ENCODE data around the gene LILRB5. TPM values are rescaled to one million over a fixed set of nuclear protein-coding genes. Genes with fewer than 3 reads are reported as not detected.
A peak's percentile ranks its signal among the peaks of the same experiment; 100 is the strongest.
"Not testable (repeated sequence)": the region's sequence is repeated elsewhere in the genome, so short reads cannot be mapped to it uniquely, and the experiment has no call there.

LILRB5 gene
- total and polyA plus RNA-seq, 2 donors from 2014 or later, result 1.1 to 5.9 TPM

DNA sequence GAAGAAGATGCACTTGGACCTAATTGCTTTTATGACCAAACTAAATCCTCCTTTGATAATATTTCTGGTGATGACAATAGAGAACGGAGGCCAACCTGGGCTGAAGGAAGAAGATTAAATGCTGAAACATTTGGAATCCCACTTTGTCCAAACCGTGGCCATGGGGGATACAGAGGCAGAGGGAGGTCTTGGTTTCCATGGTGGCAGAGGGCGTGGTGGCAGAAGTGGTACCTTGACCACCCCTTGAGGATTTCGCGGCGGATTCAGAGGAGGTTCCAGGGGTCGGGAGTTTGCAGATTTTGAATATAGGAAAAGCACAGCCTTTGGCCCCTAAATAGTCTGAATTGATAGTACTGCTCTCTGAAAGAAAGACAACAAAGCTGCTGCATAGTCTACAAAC, 27.0 kb downstream of the LILRB5 start:
- Histone ChIP-seq H3K4me3 (ENCODE audit: low read length in 3 of 3) (no peak overlapping the region), H3K36me3 (ENCODE audit: control insufficient read depth in 2 of 3, insufficient read depth in 3 of 3, low read length in 3 of 3) (no peaks in the 10 kb centered on the region), H3K9ac (ENCODE audit: low read length in 3 of 3) (no peak overlapping the region), H3K27ac (ENCODE audit: low read depth in 2 of 2, low read length in 2 of 2) (no peak overlapping the region), H3K4me1 (ENCODE audit: control insufficient read depth in 2 of 3, insufficient read depth in 2 of 3, low read depth in 1 of 3, low read length in 3 of 3) (no peaks in the 10 kb centered on the region), H3K9me3 (ENCODE audit: control insufficient read depth in 2 of 3, insufficient read depth in 1 of 3, low read length in 3 of 3) (no peaks in the 10 kb centered on the region), H3K27me3 (ENCODE audit: control insufficient read depth, insufficient read depth, low read length) (no peaks in the 10 kb centered on the region)
- DNase-seq (no peak), FAIRE-seq (no peak)
- intact Hi-C loops (cut with DNase I), result loop anchor here (10.0 kb wide), 1 partner anchor 55 kb away; the partner anchor contains the start of gene TMC4
- TF ChIP-seq, protein P1, sequence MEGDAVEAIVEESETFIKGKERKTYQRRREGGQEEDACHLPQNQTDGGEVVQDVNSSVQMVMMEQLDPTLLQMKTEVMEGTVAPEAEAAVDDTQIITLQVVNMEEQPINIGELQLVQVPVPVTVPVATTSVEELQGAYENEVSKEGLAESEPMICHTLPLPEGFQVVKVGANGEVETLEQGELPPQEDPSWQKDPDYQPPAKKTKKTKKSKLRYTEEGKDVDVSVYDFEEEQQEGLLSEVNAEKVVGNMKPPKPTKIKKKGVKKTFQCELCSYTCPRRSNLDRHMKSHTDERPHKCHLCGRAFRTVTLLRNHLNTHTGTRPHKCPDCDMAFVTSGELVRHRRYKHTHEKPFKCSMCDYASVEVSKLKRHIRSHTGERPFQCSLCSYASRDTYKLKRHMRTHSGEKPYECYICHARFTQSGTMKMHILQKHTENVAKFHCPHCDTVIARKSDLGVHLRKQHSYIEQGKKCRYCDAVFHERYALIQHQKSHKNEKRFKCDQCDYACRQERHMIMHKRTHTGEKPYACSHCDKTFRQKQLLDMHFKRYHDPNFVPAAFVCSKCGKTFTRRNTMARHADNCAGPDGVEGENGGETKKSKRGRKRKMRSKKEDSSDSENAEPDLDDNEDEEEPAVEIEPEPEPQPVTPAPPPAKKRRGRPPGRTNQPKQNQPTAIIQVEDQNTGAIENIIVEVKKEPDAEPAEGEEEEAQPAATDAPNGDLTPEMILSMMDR (IDR thresholded peaks at IDR 0.05; ENCODE audit: borderline replicate concordance, extremely low read depth, insufficient read depth), result no peak

DNA sequence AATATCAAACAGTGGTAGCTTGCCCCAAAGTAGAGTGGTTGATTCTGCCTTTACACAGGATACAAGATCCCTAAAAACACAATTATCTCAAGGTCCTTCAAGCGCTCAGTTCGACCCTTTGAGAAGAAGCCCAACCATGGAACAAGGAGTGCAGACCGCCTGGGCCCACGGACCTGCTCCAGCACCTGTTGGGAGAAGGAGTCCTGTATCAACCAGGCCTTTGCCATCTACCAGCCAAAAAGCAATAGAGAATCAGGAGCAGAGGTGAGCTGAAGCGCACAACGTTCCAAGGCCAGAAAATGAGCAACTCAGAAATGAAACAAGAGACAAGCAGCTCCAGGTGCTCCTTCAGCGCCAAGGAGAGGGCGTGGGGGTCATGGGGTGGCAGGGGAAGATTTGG, 27.9 kb downstream of the LILRB5 start:
- H3K27ac ChIP-seq (ENCODE audit: low read depth in 2 of 2, low read length in 2 of 2), result no peak overlapping the region
- H3K9me3 ChIP-seq (ENCODE audit: control insufficient read depth in 2 of 3, insufficient read depth in 1 of 3, low read length in 3 of 3), result no peaks in the 10 kb centered on the region
- H3K27me3 ChIP-seq (ENCODE audit: control insufficient read depth, insufficient read depth, low read length), result no peaks in the 10 kb centered on the region
- TF ChIP-seq, protein P1 (IDR thresholded peaks at IDR 0.05; ENCODE audit: borderline replicate concordance, extremely low read depth, insufficient read depth), result no peak
- no peak overlapping the region for H3K9ac ChIP-seq (ENCODE audit: low read length in 3 of 3)
- no peaks in the 10 kb centered on the region for H3K36me3 ChIP-seq (ENCODE audit: control insufficient read depth in 2 of 3, insufficient read depth in 3 of 3, low read length in 3 of 3)
- H3K4me3 ChIP-seq (ENCODE audit: low read length in 3 of 3), result no peak overlapping the region
- intact Hi-C loops (cut with DNase I), result no loop called here
- no peaks in the 10 kb centered on the region for H3K4me1 ChIP-seq (ENCODE audit: control insufficient read depth in 2 of 3, insufficient read depth in 2 of 3, low read depth in 1 of 3, low read length in 3 of 3)
- FAIRE-seq (no peak), DNase-seq (no peak)

DNA sequence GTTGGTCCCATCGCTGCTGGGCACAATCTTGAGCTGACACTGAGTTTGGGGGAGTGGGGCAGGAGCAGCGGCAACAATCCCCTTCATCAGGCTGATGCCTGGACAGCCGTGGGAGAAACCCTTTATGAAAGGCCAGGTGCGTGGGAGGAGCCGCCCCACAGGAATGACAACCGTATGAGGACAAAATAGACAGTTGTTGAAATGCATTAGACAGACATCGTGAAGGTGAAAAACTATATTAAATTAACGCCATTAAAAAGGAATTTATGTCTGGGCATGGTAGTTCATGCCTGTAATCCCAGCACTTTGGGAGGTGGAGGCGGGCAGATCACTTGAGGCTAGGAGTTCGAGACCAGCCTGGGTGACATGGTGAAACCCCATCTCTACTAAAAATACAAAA, 32.5 kb downstream of the LILRB5 start:
- H3K4me1 ChIP-seq (ENCODE audit: control insufficient read depth in 2 of 3, insufficient read depth in 2 of 3, low read depth in 1 of 3, low read length in 3 of 3); FAIRE-seq; DNase-seq; H3K36me3 ChIP-seq (ENCODE audit: control insufficient read depth in 2 of 3, insufficient read depth in 3 of 3, low read length in 3 of 3); H3K27me3 ChIP-seq (ENCODE audit: control insufficient read depth, insufficient read depth, low read length); H3K4me3 ChIP-seq (ENCODE audit: low read length in 3 of 3); H3K9me3 ChIP-seq (ENCODE audit: control insufficient read depth in 2 of 3, insufficient read depth in 1 of 3, low read length in 3 of 3); H3K9ac ChIP-seq (ENCODE audit: low read length in 3 of 3); H3K27ac ChIP-seq (ENCODE audit: low read depth in 2 of 2, low read length in 2 of 2); intact Hi-C loops (cut with DNase I): not testable (repeated sequence)

DNA sequence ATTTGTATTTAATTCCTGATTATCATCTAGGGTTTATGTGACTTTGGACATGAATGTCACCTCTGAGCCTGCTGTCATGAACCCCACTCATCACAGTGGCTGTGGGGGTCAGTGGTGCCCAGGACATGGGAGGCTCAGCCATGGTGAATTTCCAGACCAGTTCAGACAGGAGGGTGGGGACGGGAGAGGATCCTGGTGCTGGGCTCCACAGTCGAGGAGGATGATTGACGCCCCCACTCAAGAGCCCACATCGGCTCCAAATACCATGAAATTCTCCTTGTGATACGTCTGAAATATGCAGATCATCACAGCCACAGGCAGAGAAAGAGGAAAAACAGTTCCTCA, 33.2 kb downstream of the LILRB5 start:
- FAIRE-seq; intact Hi-C loops (cut with DNase I); H3K27me3 ChIP-seq (ENCODE audit: control insufficient read depth, insufficient read depth, low read length); H3K4me1 ChIP-seq (ENCODE audit: control insufficient read depth in 2 of 3, insufficient read depth in 2 of 3, low read depth in 1 of 3, low read length in 3 of 3); H3K36me3 ChIP-seq (ENCODE audit: control insufficient read depth in 2 of 3, insufficient read depth in 3 of 3, low read length in 3 of 3); H3K9me3 ChIP-seq (ENCODE audit: control insufficient read depth in 2 of 3, insufficient read depth in 1 of 3, low read length in 3 of 3); H3K4me3 ChIP-seq (ENCODE audit: low read length in 3 of 3); H3K27ac ChIP-seq (ENCODE audit: low read depth in 2 of 2, low read length in 2 of 2); H3K9ac ChIP-seq (ENCODE audit: low read length in 3 of 3); DNase-seq: not testable (repeated sequence)

DNA sequence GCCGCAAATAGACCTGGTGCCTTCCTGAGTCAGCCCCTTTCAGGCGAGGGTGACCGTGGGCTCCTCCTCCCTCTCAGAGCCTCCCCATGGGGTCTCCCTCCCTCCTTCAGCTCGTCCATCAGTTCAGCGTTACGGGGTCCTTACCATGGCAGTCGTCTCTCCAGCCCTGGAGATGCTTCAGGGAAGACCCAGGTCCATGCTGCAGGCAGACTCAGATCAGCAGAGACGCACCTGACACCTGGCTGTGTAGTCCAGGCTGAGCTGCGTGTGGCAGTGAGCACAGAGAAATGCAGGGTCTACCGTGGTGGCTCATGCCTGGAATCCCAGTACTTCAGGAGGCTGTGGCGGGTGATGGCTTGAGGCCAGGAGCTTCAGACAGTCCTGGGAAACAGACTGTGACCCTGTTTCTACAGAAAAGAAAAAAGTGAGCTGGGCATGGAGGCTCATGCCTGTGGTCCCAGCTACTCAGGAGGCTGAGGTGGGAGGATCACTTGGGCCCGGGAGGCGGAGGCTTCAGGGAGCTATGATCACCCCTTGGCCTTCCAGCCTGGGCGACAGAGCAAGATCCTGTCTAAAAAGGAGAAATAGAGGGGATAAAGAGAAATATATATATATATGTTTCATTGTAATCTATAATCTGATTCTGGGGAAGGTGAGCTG, 33.7 kb downstream of the LILRB5 start:
- H3K9ac ChIP-seq (ENCODE audit: low read length in 3 of 3); FAIRE-seq; intact Hi-C loops (cut with DNase I); H3K36me3 ChIP-seq (ENCODE audit: control insufficient read depth in 2 of 3, insufficient read depth in 3 of 3, low read length in 3 of 3); DNase-seq; H3K27me3 ChIP-seq (ENCODE audit: control insufficient read depth, insufficient read depth, low read length); H3K4me3 ChIP-seq (ENCODE audit: low read length in 3 of 3); H3K9me3 ChIP-seq (ENCODE audit: control insufficient read depth in 2 of 3, insufficient read depth in 1 of 3, low read length in 3 of 3); H3K4me1 ChIP-seq (ENCODE audit: control insufficient read depth in 2 of 3, insufficient read depth in 2 of 3, low read depth in 1 of 3, low read length in 3 of 3); H3K27ac ChIP-seq (ENCODE audit: low read depth in 2 of 2, low read length in 2 of 2): not testable (repeated sequence)

DNA sequence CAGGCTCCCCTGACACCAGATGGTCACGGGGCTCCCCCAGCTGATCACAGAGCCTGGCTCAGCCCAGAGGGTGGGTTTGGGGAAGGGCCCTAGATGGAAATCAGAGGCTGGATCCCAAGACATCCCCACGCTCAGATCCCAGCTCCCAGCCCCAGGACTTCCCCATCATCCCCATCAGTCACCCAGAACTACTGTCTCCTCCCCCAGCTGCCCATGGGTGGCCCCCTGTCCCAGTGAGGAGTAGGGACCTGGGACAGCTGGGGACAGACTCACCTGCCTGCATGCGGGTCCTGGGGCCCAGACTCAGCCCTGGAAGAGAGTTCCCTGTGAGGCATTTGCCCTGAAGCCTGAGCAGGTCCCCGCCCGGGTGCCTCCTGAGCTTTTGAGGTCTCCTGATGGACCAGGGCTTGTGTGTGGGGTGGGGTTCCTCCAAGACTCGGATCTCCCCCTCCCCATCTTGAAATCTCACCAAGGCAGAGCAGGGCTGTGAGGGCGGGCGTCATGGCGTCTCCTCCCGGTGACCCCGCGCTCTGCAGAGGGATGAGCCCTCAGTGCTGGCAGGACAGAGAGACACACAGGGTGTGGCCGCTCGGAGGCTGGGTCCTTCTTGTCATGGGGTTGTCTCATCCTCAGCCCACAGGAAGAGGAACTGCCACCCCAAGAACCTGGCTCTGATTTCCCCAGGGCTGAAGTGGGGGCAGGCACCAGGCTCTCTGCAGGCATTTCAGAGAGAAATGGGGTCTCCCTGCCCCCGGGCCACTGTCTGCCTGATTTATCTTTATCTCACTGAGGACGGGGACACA, 34.4 kb downstream of the LILRB5 start, which contains the start of gene LILRB3:
LILRB3 (minus strand) TSS at position 534 of the 803 bp plus-strand sequence; CDS start at position 503, 31 bp downstream.
- H3K36me3 ChIP-seq (ENCODE audit: control insufficient read depth in 2 of 3, insufficient read depth in 3 of 3, low read length in 3 of 3); H3K4me3 ChIP-seq (ENCODE audit: low read length in 3 of 3); FAIRE-seq; intact Hi-C loops (cut with DNase I); H3K9me3 ChIP-seq (ENCODE audit: control insufficient read depth in 2 of 3, insufficient read depth in 1 of 3, low read length in 3 of 3); H3K9ac ChIP-seq (ENCODE audit: low read length in 3 of 3); H3K4me1 ChIP-seq (ENCODE audit: control insufficient read depth in 2 of 3, insufficient read depth in 2 of 3, low read depth in 1 of 3, low read length in 3 of 3); H3K27ac ChIP-seq (ENCODE audit: low read depth in 2 of 2, low read length in 2 of 2); H3K27me3 ChIP-seq (ENCODE audit: control insufficient read depth, insufficient read depth, low read length): not testable (repeated sequence)
- peak in 1 of 5 donors; percentile 41 for DNase-seq

All from kidney (tissue), 14 donors.